Diencephalon (tissue), 1 donor: ENCODE results near the gene PDE2A. TPM values are rescaled to one million over a fixed set of nuclear protein-coding genes. Genes with fewer than 3 reads are reported as not detected.

ENCODE experiments used
- small RNA-seq: library from RNA; depleted of rRNA; stranded (forward); fragments of <200 nt; gene quantifications from one replicate; pipeline ENCODE3, GENCODE V24; 2014
- total RNA-seq: library from RNA; depleted of rRNA; stranded (reverse); fragments of >200 nt; gene quantifications from one replicate; pipeline ENCODE4 v1.2.3, GENCODE V29; 2014

PDE2A gene
- total RNA-seq: 60.9 TPM

DNA sequence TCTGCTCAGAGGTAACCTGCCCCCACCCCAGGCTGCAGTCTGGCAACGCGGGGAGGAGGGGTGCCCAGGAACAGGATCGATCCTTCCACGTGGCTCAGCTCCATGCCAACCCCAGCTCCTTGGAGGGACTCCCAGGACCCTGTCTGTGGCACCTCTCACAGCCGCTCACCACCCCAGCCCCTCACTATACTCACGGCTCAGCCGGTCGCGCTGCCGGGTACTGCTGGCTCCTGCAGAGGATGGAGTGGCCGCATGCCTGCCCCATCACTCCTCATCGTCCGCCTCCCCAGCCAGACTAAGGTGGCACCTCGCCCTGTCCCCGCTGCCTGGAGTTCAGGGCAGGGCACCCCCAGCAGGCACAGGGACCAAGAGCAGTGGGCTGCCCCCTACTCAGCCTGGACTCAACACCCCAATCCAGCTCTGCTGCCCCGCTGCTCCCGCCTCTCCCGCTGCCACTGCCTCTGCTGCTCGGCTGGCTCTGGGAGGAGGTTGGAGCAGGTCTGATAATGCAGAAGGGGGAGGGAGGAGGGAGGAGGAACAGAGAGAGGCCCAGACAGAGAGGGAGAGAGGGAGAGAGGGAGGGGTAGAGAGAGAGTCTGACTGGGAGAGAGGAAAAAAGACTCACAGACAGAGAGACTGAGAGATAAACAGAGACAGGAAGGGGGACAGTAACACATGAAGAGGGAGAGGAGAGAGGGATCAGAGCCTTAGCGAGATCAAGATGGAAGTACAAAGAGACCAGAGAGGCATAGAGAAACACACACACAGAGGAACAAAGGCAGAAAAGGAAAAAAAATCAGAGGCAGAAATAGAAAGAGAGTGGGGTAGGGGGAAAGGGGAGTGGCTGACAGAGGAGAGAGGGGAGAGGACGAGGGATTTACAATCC, at the start of gene PDE2A:
Gene PDE2A (minus strand): TSS at position 480 of the 886 bp plus-strand sequence. CDS start 215 bp downstream, at position 265.

Small RNA genes lying within 50 kb of the gene (small RNA-seq; reads per million reads assigned to genes)
- gene MIR139 (18.7 reads per million, percentile 94 among the genes with 10 or more reads in this experiment), gene RNU7-105P (not detected)

Other genes with a start within 250 kb of the PDE2A start
- gene CLPB, start 239.9 kb downstream of the PDE2A start, total RNA-seq: 77.0 TPM
- 24.5 TPM for gene ARAP1, start 78.0 kb upstream of the PDE2A start, total RNA-seq
- 27.5 TPM for gene STARD10, start 119.6 kb upstream of the PDE2A start, total RNA-seq
- gene ATG16L2, start 140.0 kb upstream of the PDE2A start, total RNA-seq: 5.3 TPM